Endothelial cell of umbilical vein (primary cell): ENCODE measurements around the gene SPTA1.

ENCODE experiments used
- EZH2 ChIP-seq: IDR thresholded peaks from 2 replicates; pipeline ENCODE4 v1.6.1; 2012; ENCODE audit warnings: borderline replicate concordance, low read depth, mild to moderate bottlenecking, moderate library complexity, low read length, inconsistent platforms; ENCODE audit not compliant: severe bottlenecking
- POLR2AphosphoS5 ChIP-seq: IDR thresholded peaks from 2 replicates; pipeline ENCODE4 v1.6.1; 2012; ENCODE audit warnings: low read depth, mild to moderate bottlenecking, control low read depth, low read length, moderate library complexity; ENCODE audit not compliant: insufficient read depth

- no peak for TF ChIP-seq POLR2AphosphoS5
- TF ChIP-seq EZH2: no peak
Measured at GRCh38 chr1:158646465-158646864, 40.0 kb downstream of the SPTA1 start.
